ENCODE measurements around the gene SH3BGRL2. TPM values are rescaled to one million over a fixed set of nuclear protein-coding genes. Genes with fewer than 3 reads are reported as not detected.
A peak's percentile ranks its signal among the peaks of the same experiment; 100 is the strongest.

SH3BGRL2 gene
- total RNA-seq, 1 donor from 2014 or later = 47.0 TPM

DNA sequence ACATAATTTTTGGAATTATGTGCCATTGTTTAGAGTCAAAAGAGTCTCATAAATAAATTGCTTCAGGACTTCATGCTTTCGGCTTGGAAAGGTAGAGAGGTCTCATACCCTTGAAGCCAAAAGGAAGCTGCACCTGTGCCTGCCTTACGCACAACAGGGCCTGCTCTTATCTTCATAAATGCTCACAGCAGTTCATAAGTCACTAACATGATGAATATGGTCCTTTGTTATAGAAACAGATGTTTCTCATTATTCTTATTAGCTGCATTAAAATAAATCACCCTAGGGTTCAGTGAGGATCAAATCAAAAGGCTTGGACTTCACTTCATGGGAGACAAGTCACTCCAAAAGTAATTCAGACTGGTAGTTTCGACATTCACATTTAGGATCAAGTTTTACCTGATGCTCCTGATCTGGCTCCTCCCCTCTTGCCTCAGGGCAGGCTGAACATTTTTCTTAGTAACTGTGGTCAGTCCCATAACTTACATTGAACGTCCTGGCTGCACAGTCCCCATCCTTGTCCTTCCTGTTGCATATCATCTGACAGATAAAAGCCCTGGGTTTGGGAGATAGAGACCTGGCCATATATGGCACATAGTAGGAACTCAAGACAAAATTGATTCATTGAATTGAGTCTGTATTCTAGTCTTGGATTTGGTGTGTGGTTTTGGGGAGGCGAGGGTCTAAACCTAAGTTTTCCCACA is 20.7 kb upstream of the SH3BGRL2 start:
- Histone ChIP-seq H4K20me1 (ENCODE audit: low read depth) (peaks cover 3% of the 10 kb centered on the region), H3K79me2 (ENCODE audit: low read depth) (no peaks in the 10 kb centered on the region), H3K4me1 (no peaks in the 10 kb centered on the region), H3K4me2 (no peak overlapping the region), H3F3A (ENCODE audit: low read depth) (no peaks in the 10 kb centered on the region), H3K27ac (no peak overlapping the region), H2AFZ (replicated peaks) (no peak overlapping the region), H3K9ac (no peak overlapping the region), H3K27me3 (no peaks in the 10 kb centered on the region), H3K4me3 (no peak overlapping the region), H3K9me3 (ENCODE audit: low read depth) (no peaks in the 10 kb centered on the region), H3K36me3 (no peaks in the 10 kb centered on the region)
- peaks cover 32% of the 10 kb centered on the region for H3K4me1 Mint-ChIP-seq
- no peaks in the 10 kb centered on the region for H3K9me3 Mint-ChIP-seq
- no peaks in the 10 kb centered on the region for H3K27me3 Mint-ChIP-seq (ENCODE audit: insufficient read depth, low read depth)
- H3K4me3 Mint-ChIP-seq = no peak overlapping the region
- DNase-seq (ENCODE audit: low spot score) = no peak
- TF ChIP-seq EZH2phosphoT487 (IDR thresholded peaks at IDR 0.05) (no peak), EZH2 (IDR thresholded peaks at IDR 0.05) (no peak)
- TF ChIP-seq, protein P1, sequence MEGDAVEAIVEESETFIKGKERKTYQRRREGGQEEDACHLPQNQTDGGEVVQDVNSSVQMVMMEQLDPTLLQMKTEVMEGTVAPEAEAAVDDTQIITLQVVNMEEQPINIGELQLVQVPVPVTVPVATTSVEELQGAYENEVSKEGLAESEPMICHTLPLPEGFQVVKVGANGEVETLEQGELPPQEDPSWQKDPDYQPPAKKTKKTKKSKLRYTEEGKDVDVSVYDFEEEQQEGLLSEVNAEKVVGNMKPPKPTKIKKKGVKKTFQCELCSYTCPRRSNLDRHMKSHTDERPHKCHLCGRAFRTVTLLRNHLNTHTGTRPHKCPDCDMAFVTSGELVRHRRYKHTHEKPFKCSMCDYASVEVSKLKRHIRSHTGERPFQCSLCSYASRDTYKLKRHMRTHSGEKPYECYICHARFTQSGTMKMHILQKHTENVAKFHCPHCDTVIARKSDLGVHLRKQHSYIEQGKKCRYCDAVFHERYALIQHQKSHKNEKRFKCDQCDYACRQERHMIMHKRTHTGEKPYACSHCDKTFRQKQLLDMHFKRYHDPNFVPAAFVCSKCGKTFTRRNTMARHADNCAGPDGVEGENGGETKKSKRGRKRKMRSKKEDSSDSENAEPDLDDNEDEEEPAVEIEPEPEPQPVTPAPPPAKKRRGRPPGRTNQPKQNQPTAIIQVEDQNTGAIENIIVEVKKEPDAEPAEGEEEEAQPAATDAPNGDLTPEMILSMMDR (IDR thresholded peaks at IDR 0.05) = no peak
- H3K36me3 Mint-ChIP-seq = peaks cover 3% of the 10 kb centered on the region
- H3K27ac Mint-ChIP-seq = no peak overlapping the region

- Mint-ChIP-seq H3K36me3 (peaks cover 3% of the 10 kb centered on the region), H3K4me1 (peaks cover 32% of the 10 kb centered on the region), H3K27me3 (ENCODE audit: insufficient read depth, low read depth) (no peaks in the 10 kb centered on the region), H3K9me3 (no peaks in the 10 kb centered on the region), H3K4me3 (no peak overlapping the region), H3K27ac (peak overlapping the region; percentile 72)
- no peak for TF ChIP-seq EZH2phosphoT487 (IDR thresholded peaks at IDR 0.05)
- TF ChIP-seq EZH2 (IDR thresholded peaks at IDR 0.05) = no peak
- TF ChIP-seq, protein P1 (IDR thresholded peaks at IDR 0.05) = no peak
- no peak for DNase-seq (ENCODE audit: low spot score)
- Histone ChIP-seq H3K4me3 (no peak overlapping the region), H3K36me3 (no peaks in the 10 kb centered on the region), H2AFZ (replicated peaks) (no peak overlapping the region), H3K9ac (no peak overlapping the region), H3K79me2 (ENCODE audit: low read depth) (no peaks in the 10 kb centered on the region), H3K4me2 (no peak overlapping the region), H4K20me1 (ENCODE audit: low read depth) (peaks cover 3% of the 10 kb centered on the region), H3K9me3 (ENCODE audit: low read depth) (no peaks in the 10 kb centered on the region), H3K27me3 (no peaks in the 10 kb centered on the region), H3F3A (ENCODE audit: low read depth) (no peaks in the 10 kb centered on the region), H3K27ac (no peak overlapping the region), H3K4me1 (no peaks in the 10 kb centered on the region)
Measured at GRCh38 chr6:79612457-79612856, 18.7 kb upstream of the SH3BGRL2 start.

DNA sequence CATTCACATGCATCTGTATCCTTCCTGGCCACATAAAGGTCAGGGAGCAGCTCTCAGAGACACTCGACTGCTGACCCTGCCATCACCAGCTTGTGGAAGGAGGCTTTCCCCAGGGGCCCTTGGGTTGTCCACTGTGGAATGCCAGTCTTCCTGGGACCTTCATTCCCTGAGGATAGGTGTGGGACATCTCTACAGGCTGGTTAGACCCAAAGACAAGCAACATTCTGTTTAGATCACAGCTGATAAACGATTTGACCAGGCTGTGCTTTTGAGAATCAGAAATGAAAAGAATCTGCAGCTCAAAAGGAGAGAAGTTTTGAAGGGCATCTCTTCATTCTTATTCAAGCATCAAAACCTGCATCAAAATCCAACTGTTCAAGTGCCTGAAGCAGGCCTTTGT is 18.2 kb upstream of the SH3BGRL2 start:
- Histone ChIP-seq H3K4me3 (no peak overlapping the region), H4K20me1 (ENCODE audit: low read depth) (peaks cover 3% of the 10 kb centered on the region), H3K27ac (no peak overlapping the region), H3K4me1 (no peaks in the 10 kb centered on the region), H2AFZ (replicated peaks) (no peak overlapping the region), H3K4me2 (no peak overlapping the region), H3F3A (ENCODE audit: low read depth) (no peaks in the 10 kb centered on the region), H3K9ac (no peak overlapping the region), H3K79me2 (ENCODE audit: low read depth) (no peaks in the 10 kb centered on the region), H3K9me3 (ENCODE audit: low read depth) (no peaks in the 10 kb centered on the region), H3K27me3 (no peaks in the 10 kb centered on the region), H3K36me3 (no peaks in the 10 kb centered on the region)
- TF ChIP-seq, protein P1 (IDR thresholded peaks at IDR 0.05) = no peak
- TF ChIP-seq EZH2phosphoT487 (IDR thresholded peaks at IDR 0.05) (no peak), EZH2 (IDR thresholded peaks at IDR 0.05) (no peak)
- no peak for DNase-seq (ENCODE audit: low spot score)
- H3K4me3 Mint-ChIP-seq = no peak overlapping the region
- no peaks in the 10 kb centered on the region for H3K9me3 Mint-ChIP-seq
- peaks cover 3% of the 10 kb centered on the region for H3K36me3 Mint-ChIP-seq
- H3K4me1 Mint-ChIP-seq = peaks cover 32% of the 10 kb centered on the region
- no peaks in the 10 kb centered on the region for H3K27me3 Mint-ChIP-seq (ENCODE audit: insufficient read depth, low read depth)
- H3K27ac Mint-ChIP-seq = peak overlapping the region; percentile 72
